ENCODE results near the gene HHAT. TPM values are rescaled to one million over a fixed set of nuclear protein-coding genes. Genes with fewer than 3 reads are reported as not detected.

HHAT gene
- polyA plus RNA-seq, 3 donors: 1.1 to 1.6 (median 1.5) TPM

DNA sequence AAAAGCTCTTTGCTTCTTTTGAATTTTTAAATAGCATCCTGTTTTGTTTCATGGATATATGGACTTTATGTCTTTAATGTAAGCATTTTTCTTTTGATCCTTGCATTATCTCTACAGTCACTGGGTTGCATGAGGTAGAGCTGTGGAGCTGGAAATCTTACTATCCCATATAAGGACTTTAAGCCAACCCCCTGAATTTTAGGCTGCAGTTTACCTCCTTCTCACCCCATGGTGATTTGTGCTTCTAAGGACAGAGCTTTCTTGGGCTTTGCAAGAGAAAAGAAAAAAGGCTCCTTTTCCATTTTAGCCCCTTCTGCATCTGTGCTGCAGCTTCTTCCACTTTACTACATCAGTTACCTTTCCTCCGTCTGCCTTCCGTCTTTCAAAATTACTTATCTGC lies 373.8 kb downstream of the HHAT start:
- Mint-ChIP-seq H3K27ac (no peak overlapping the region), H3K36me3 (no peaks in the 10 kb centered on the region), H3K4me3 (no peak overlapping the region), H3K27me3 (ENCODE audit: low read depth in 3 of 3) (peaks cover 1 to 3% (median 1%) of the 10 kb centered on the region in 3 donors), H3K9me3 (peaks cover 0 to 4% (median 0%) of the 10 kb centered on the region in 7 donors), H3K4me1 (no peaks in the 10 kb centered on the region)
- Histone ChIP-seq H3K27me3 (ENCODE audit: control insufficient read depth in 2 of 2, insufficient read depth in 2 of 2, low read length in 2 of 2) (no peaks in the 10 kb centered on the region), H3K4me1 (ENCODE audit: control insufficient read depth in 1 of 2, insufficient read depth in 2 of 2, low read length in 2 of 2) (no peaks in the 10 kb centered on the region), H3K27ac (ENCODE audit: low read depth in 1 of 2, low read length in 2 of 2) (no peak overlapping the region), H3K79me2 (ENCODE audit: insufficient read depth, low read length) (no peaks in the 10 kb centered on the region), H4K20me1 (ENCODE audit: insufficient read depth, low read length) (no peaks in the 10 kb centered on the region), H3K9me3 (replicated peaks in 1 of 2; ENCODE audit: control insufficient read depth in 1 of 2, insufficient read depth in 1 of 2, low read length in 2 of 2) (no peaks in the 10 kb centered on the region), H3K36me3 (replicated peaks in 1 of 2; ENCODE audit: control insufficient read depth in 1 of 2, insufficient read depth in 2 of 2, low read length in 2 of 2) (no peaks in the 10 kb centered on the region), H3K4me3 (replicated peaks in 1 of 3; ENCODE audit: low read depth in 2 of 3, low read length in 3 of 3) (no peak overlapping the region), H3K4me2 (replicated peaks; ENCODE audit: extremely low read depth, low read length, poor library complexity, severe bottlenecking) (no peak overlapping the region), H3K9ac (ENCODE audit: insufficient read depth, low read length, poor library complexity, severe bottlenecking) (no peak overlapping the region), H2AFZ (ENCODE audit: insufficient read depth, low read depth, low read length, poor library complexity, severe bottlenecking) (no peak overlapping the region)
- no CpG with 5 or more reads among the region's 2 CpGs for WGBS (ENCODE audit: insufficient coverage)
- intact Hi-C loops (cut with micrococcal nuclease): no loop called here
- DNase-seq: no peak
- no peak for TF ChIP-seq CTCF (IDR thresholded peaks at IDR 0.05)

DNA sequence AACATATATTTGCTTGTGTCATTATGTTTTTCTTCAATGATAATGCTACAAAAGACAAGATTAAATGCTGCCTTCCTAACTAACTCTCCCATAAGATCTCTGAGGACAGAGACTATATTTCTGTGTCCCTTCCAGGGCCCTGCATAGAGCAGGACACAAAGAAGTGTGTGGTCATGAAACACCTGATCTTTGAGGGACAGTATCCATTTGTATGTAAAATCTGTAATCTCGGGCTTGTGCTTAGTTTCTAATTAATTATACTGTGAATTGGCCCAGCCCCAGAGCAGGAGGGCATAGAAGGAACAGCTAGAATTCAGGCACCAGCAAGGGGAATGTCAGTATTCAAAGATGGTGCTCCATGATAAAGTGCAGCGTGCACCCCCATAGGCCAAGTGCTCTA lies 374.9 kb downstream of the HHAT start:
- Mint-ChIP-seq H3K4me3 (no peak overlapping the region), H3K27ac (no peak overlapping the region), H3K27me3 (ENCODE audit: low read depth in 3 of 3) (peaks cover 1 to 3% (median 1%) of the 10 kb centered on the region in 3 donors), H3K9me3 (peaks cover 0 to 4% (median 0%) of the 10 kb centered on the region in 7 donors), H3K4me1 (no peaks in the 10 kb centered on the region), H3K36me3 (no peaks in the 10 kb centered on the region)
- no peak overlapping the region for H3K4me3 ChIP-seq (replicated peaks in 1 of 3; ENCODE audit: low read depth in 2 of 3, low read length in 3 of 3)
- 100% methylated on average over 1 of the region's 2 CpGs for WGBS (ENCODE audit: insufficient coverage)
- no peak overlapping the region for H3K27ac ChIP-seq (ENCODE audit: low read depth in 1 of 2, low read length in 2 of 2)
- intact Hi-C loops (cut with micrococcal nuclease): no loop called here
- no peaks in the 10 kb centered on the region for H3K27me3 ChIP-seq (ENCODE audit: control insufficient read depth in 2 of 2, insufficient read depth in 2 of 2, low read length in 2 of 2)
- H3K4me2 ChIP-seq (replicated peaks; ENCODE audit: extremely low read depth, low read length, poor library complexity, severe bottlenecking): no peak overlapping the region
- TF ChIP-seq CTCF (IDR thresholded peaks at IDR 0.05): no peak
- H3K9ac ChIP-seq (ENCODE audit: insufficient read depth, low read length, poor library complexity, severe bottlenecking): no peak overlapping the region
- H2AFZ ChIP-seq (ENCODE audit: insufficient read depth, low read depth, low read length, poor library complexity, severe bottlenecking): no peak overlapping the region
- no peak for DNase-seq
- no peaks in the 10 kb centered on the region for H3K9me3 ChIP-seq (replicated peaks in 1 of 2; ENCODE audit: control insufficient read depth in 1 of 2, insufficient read depth in 1 of 2, low read length in 2 of 2)
- H3K36me3 ChIP-seq (replicated peaks in 1 of 2; ENCODE audit: control insufficient read depth in 1 of 2, insufficient read depth in 2 of 2, low read length in 2 of 2): no peaks in the 10 kb centered on the region
- H4K20me1 ChIP-seq (ENCODE audit: insufficient read depth, low read length): no peaks in the 10 kb centered on the region
- no peaks in the 10 kb centered on the region for H3K4me1 ChIP-seq (ENCODE audit: control insufficient read depth in 1 of 2, insufficient read depth in 2 of 2, low read length in 2 of 2)
- H3K79me2 ChIP-seq (ENCODE audit: insufficient read depth, low read length): no peaks in the 10 kb centered on the region
